DMS153 treated with DMSO at 0.1 percent for 48 hours (cell line): ENCODE measurements around the gene CCL11.

Experiments used
- DNase-seq: peaks from one replicate; lab custom pipeline; 2025; ENCODE audit not compliant: unreplicated experiment; lab: John Stamatoyannopoulos, UW

The CCL11 gene

GRCh38 chr17:34285286-34285792 lies at the start of gene CCL11:
CCL11 (plus strand) TSS chr17:34285742; CDS start chr17:34285809, 67 bp downstream.
- DNase-seq = no peak

- no peak for DNase-seq
These were observed 49.2 kb upstream of the CCL11 start for GRCh38 chr17:34236281-34236892.

GRCh38 chr17:34237458-34237857 lies 48.1 kb upstream of the CCL11 start:
- no peak for DNase-seq

- DNase-seq = no peak
These were observed 44.5 kb upstream of the CCL11 start for GRCh38 chr17:34241062-34241461.

- DNase-seq = no peak
These were observed 42.8 kb upstream of the CCL11 start for GRCh38 chr17:34242587-34243363.

- no peak for DNase-seq
These were observed 41.9 kb upstream of the CCL11 start for GRCh38 chr17:34243364-34244320.

GRCh38 chr17:34245351-34245905 lies 40.1 kb upstream of the CCL11 start:
- DNase-seq = no peak

GRCh38 chr17:34246446-34246845 lies 39.1 kb upstream of the CCL11 start:
- DNase-seq = no peak

GRCh38 chr17:34246881-34247280 lies 38.7 kb upstream of the CCL11 start:
- no peak for DNase-seq

GRCh38 chr17:34248511-34249024 lies 37.0 kb upstream of the CCL11 start:
- DNase-seq = no peak

- no peak for DNase-seq
These were observed 36.5 kb upstream of the CCL11 start for GRCh38 chr17:34249061-34249460.

GRCh38 chr17:34249478-34249877 lies 36.1 kb upstream of the CCL11 start:
- no peak for DNase-seq

- no peak for DNase-seq
These were observed 34.4 kb upstream of the CCL11 start for GRCh38 chr17:34251186-34251585.

GRCh38 chr17:34252095-34252443 lies 33.5 kb upstream of the CCL11 start:
- no peak for DNase-seq

- DNase-seq = no peak
These were observed 33.0 kb upstream of the CCL11 start for GRCh38 chr17:34252444-34253138.

- no peak for DNase-seq
These were observed 32.4 kb upstream of the CCL11 start for GRCh38 chr17:34253139-34253525.

GRCh38 chr17:34254146-34254545 lies 31.4 kb upstream of the CCL11 start:
- DNase-seq = no peak

GRCh38 chr17:34254651-34255380 lies 30.7 kb upstream of the CCL11 start, which contains the start of gene CCL2:
CCL2 (plus strand) TSS chr17:34255285; CDS start chr17:34255350, 65 bp downstream.
- peak; percentile 29 for DNase-seq

- DNase-seq = no peak
These were observed 30.2 kb upstream of the CCL11 start for GRCh38 chr17:34255381-34255732.

- DNase-seq = no peak
These were observed 29.7 kb upstream of the CCL11 start for GRCh38 chr17:34255841-34256240.
